Activated T-helper 9 cell treated with anti-CD3 and anti-CD28 coated beads, Interleukin-2, amount 50 U/mL, for 16 hours (primary cell): ENCODE measurements around the gene TOMM40L.

Experiments
- DNase-seq: peaks from one replicate; pipeline ENCODE4 v3.0.0-alpha.2; 2020; ENCODE audit warnings: low read depth

TOMM40L gene

DNA sequence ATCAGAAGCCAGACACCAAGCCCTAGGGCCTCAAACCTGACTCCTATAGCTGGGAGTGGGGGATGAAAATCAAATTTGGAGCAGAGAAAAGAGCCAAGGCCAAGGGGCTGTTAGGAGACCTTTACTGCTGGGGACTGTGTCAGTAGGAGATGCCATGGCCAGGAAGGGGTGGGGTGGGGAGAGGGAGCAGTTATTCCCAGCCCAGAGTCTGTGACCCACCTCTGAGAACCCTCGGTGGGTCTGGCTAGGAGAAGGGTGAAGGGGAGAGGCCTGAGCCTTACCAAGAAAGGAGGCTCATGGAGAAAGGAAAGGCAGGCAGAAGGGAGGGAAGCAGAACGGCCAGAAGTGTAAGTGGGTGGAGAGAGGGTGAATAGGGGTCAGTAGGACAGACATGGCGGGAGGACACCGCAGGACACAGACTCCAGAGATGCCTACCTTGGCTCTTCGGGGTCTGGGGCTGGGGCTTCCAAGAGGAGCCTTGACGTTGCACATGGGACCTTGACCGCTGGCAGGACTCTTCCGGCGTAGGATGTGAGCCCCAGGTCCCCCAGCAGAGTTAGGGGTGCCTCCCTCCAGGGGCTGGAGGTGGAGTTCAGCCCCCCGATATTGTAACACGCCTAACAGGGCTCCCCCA is 28.2 kb upstream of the TOMM40L start:
- DNase-seq, result no peak

DNA sequence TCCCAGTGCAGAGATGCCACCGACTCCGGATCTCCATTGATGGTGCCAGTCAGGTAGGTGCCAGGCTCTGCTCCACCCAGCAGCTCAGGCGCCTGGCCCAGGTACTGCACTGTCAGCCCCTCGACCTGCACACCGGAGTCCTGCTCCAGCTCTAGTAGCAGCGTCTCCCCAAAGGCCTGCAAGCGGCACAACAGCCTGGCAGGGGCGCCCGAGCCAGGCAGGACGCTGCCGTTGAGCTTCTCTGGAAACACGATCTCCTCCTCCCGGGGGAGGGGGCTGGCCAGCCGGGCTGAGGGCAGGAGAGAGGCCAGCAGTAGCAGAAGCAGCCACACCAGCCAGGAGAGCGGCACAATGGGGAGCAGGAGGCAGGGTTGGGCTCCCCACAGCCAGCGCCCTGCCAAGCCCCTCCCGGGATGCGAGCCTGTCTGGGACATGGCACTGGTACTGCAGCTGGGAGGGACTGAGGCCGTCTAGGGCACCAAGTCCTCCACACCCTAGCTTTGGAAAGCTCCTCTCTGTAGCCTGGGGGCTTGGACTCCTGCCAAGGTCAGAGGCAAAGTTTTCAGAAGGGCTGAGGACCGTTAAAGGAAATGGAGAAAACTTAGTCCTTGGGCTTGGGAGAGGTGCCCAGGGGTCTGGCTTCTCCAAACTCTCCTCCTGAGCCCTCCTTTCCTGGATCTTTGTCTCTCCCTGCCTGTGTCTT is 27.5 kb upstream of the TOMM40L start:
- DNase-seq, result no peak

DNA sequence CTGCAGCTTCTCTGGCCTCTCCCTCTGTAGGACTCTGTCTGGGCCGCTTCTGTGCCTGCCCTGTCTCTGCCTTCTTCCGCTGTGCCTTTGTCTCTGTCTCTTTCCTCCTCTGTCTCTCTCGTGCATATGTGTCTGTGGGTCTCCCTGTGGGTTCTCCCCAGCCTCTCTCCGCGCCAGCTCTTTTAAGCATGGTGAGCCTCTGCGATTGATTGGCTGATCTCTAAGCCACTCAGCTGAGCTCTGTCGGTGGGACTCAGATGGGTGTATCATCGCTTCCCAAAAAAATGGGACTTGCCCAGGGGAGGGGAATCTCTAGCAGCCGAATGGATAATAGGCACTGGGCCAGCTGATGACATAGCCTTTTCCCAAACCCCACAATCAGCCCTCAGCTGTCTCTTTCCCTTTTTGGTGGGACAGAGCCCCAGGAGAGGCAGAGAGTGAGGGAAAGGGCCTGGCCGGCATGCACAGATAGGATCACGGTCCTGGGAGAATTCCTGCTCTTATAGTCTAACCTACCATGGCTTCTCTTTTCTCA is 26.9 kb upstream of the TOMM40L start, which contains the start of gene ADAMTS4:
Gene ADAMTS4, minus strand, starts transcription at position 158 of the 535 bp plus-strand sequence. CDS start 427 bp downstream, outside the sequence.
- DNase-seq, result no peak

DNA sequence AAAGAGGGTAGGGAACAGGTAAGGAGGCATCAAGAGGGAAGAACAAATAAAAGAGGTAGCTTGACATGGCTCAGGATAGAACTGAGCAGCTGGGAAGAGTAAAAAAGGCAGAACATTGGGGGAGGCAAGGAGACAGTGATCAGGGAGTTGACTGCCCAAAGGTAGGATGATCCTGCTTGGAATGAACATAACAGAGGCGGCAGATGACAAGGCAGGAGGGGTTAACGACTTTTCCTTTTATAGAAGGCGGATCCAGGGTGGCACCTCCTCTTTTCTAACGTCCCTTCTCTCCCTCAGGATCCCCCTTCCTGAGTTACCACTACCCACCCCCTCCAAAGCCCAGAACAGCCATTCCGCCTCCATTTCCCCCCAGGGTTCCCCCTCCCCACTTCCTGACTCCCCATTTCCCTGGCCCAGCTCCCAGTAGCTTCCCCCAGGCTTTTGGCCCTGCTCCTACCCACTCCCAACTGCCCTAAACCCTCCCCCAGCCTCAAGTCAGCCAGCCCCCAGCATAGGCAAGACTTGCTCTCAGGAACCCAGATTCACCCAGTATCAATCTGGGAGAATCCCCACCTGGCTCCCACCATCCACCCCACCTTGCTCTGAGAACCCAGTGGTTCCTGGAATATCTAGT is 26.2 kb upstream of the TOMM40L start:
- DNase-seq, result no peak

DNA sequence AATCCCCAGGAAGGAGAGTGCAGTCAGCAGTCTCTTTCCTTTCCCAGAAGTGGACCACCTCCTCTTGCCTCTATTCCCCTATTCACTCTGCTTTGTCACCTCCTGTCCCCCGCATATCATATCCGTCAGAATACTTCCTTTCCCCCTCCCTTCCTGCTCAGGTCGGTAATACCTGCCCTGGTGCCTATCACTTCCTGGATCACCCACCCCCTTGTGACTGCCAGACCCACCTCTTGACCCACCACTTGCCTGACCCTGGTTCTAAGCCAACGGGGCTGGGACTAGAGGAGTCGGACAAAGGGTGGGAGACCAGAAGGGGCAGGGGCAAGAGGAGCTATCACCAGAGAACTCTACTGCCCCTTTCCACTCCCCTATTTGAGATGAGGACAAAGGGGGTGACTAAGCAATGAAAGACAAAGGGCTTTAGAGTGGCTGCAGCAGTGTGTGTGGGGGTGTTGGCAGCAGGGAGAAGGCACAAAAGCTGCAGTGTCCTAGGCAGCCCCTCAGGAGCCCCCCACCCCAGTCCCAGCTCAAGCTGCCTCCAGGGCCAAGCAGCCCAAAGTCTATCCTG is 25.4 kb upstream of the TOMM40L start:
- no peak for DNase-seq

DNA sequence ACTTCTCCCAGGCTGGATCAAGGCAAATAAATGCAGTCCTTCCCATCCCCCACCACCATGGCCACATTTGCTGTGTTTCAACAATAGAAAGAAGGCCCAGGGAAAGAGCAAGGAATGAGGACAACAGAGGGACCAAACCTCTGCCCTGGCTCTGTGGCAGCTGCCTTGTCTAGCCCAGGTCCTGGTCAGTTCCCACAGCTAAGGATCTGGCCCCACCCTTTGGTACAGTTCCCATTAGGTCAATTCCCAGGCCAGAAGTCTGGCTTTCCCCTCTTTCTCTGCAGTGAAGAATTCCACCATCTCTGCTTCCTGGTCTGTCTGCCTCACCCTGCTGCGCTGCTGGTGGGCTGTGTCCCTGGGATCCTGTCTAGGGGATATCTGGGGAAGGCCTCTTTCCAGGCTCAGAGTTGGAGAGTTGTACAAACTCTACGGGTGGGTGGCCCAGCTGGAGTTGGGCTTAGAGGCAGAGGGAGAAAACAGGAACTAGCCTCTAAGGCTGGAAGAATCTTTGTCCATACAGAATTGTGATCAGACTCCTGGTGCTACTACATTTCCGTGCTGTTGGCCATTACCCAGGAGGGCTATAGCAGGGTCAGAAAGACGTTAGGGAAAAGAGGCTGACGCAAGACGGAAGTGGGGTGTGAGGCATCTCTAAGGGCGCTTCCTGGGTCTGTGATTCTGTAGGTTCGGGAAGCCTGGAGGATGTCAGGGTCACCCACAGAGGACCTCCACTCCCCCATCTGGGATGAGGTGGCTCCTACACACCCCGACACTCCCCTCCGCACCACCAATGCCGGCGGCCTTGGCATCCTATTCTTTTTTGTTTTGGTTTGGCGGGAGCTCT is 24.6 kb upstream of the TOMM40L start:
- DNase-seq, result no peak

DNA sequence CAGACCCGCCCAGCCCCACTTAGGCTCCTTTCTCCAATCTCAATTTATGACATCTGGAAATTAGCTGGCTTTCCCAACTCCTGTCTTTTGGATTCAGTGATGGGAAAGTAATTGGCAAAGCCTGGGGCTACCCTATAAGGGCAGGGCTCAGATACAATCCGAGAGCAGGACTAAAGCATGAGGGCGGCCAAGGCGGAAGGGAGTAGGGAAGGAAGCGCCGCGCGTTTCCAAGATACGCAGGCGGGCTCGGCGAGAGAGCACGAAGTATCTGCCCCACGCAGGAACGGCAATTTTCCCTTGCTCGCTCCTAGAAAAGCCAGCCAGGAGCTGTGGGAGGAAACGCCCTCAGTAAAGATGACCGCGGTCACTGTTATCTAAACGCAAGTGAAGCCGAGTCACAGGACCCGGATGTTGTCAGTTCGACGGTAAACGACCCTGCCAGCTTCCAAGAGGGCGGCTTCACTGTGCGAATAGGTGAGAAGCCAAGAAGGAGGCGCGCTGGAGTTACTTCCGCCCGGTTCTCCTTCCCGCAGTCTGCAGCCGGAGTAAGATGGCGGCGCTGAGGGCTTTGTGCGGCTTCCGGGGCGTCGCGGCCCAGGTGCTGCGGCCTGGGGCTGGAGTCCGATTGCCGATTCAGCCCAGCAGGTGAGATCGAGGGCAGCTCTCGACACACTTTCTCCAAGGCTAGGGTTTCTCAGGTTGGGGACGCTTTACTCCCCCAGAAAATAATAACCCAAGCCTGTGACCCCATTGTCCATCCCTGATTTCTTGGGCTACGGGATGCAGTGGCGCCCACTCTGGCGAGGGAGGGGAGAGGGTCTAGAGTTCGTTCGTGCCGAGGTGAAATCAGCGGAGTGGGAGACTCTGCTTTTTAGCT is 23.8 kb upstream of the TOMM40L start, which contains the start of gene NDUFS2:
Gene NDUFS2, plus strand, starts transcription at position 532 of the 877 bp plus-strand sequence. Its CDS starts 19 bp downstream, at position 551.
- peak; percentile 92 for DNase-seq

DNA sequence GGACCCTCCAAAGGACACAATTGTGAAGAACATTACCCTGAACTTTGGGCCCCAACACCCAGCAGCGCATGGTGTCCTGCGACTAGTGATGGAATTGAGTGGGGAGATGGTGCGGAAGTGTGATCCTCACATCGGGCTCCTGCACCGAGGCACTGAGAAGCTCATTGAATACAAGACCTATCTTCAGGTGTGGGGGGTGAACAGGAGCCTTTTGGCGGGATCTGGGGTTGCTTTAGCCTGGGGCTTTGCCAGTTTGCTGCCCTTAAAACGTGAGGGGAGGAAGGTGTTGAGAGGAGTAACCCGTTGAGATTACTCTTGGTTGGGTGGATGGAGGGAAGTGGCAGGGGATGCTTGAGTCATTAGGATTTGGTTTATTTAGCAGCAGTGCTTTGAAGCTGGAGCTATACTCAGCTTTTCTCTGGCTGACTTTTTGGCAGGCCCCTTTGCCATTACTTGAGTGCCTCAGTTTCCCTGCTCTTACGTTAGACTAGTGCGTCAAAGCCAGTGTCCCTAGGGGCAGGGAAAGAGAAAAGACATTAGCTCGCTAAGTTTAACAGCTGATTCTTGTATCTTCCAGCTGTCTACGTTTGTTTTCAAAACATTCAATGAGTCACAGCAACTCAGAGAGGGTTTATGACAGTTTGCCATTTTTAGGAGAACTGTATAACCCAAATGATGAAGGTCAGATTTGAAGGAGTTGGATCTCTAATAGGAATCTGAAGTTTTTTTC is 19.3 kb upstream of the TOMM40L start:
- no peak for DNase-seq

DNA sequence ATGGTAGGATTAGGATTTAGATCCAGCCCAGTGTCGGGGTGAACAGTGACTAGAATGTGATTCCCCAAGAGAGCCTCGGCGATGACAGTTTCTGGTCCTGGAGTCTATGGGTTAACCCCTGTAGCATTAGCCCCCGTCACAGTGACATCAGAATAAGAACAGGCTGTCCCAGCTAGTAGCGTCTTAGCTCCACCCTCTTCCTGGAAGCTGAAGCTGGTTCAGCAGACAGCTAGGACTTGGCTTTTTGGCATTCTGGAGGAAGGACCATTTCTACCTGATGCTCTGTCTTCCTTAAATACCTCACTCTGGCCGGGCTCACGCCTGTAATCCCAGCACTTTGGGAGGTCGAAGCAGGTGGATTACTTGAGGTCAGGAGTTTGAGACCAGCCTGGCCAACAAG is 18.7 kb upstream of the TOMM40L start:
- DNase-seq, result no peak

DNA sequence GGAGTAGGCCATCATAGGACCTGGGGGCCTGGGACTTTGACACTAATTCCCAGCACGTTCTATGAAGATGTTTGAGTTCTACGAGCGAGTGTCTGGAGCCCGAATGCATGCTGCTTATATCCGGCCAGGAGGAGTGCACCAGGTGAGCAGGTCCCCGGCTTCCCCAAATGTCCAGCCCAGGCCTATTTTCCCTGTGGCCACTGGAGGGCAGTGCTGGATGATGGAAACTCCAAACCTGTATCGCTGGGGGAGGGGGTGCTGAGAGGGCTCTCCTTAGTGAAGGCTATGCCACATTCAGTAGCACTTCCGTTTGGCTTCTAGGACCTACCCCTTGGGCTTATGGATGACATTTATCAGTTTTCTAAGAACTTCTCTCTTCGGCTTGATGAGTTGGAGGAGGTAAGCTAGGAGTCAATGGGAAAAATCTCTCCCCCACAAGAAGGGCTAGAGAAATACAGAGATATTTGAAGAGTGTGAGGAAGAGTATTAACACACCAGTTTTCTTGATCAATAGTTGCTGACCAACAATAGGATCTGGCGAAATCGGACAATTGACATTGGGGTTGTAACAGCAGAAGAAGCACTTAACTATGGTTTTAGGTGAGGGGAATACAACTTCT is 16.0 kb upstream of the TOMM40L start:
- peak; percentile 59 for DNase-seq

DNA sequence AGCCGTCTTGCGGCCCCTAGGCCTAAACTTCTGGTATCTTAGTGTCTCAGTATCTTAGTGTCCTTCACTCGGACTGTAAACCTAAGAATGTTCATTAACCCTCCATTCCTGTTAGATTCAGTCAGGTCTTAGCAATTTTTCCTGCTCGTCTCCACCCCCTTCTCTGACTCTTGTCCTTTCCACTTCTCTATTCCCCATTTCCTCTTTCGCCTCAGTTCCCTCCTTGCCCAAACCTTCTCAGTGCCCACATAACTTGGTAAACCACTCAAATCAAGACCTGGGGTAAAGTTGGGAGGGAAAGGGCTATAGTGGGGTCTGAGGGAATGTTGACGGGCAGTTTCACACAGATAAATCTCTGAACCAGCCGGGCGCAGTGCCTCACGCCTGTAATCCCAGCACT is 11.5 kb upstream of the TOMM40L start:
- DNase-seq, result no peak

DNA sequence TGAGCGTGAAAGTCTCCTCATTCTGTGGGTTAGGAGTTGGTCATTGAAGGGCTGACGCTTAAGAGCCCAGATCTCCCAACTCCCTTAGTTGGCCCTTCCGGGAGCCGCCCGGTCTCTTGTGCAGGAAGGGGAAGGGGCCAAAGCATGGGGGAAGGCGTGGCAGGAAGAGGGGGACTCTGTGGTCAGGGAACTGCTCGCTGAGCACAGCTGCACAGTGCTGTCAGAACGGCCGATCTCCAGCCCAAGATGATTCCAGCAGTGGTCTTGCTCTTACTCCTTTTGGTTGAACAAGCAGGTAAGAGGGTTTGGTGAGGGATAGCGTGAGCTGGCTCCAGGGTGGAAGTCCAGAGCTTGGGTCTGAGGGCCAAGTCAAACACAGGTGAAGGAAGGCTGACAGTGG is 10.8 kb upstream of the TOMM40L start, which contains the start of gene FCER1G:
Gene FCER1G, plus strand, starts transcription at position 220 of the 400 bp plus-strand sequence. Its CDS starts 27 bp downstream, at position 247.
- DNase-seq, result no peak

DNA sequence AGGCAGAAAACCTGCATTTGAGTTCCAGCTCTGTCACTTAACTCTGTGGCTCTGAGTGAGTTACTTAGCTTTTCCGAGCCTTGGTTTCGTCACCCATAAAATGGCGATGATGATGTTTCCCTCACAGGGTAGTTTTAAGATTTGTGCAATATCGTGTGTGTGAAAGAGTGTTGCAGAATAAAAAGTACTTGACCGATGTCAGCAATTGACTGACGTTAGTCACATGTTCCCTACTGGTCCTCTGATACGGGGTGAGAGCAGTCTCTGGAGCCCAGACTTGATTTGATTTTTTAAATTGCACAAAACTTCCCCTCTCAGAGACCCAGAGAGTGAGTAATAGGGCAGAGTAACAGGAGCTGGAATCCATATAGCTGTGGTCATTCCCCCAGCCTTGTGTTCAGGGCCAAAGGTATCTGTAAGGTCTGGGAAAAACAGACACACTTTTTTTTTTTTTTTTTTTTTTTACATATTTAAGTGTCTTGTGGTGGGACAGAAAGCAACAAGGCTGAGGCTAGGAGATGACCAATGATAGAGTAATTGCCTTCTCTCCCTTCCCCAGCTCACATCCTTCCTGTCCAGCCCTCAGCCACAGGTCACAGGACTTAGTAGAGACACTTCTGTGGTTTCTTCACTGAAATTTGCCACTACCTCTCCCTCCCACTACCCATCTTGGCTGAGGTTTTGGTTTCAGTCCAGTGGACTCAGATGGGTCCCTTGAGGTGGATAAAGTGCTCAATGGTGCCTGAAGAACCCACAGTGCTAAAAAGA is 8.7 kb upstream of the TOMM40L start:
- DNase-seq, result no peak

DNA sequence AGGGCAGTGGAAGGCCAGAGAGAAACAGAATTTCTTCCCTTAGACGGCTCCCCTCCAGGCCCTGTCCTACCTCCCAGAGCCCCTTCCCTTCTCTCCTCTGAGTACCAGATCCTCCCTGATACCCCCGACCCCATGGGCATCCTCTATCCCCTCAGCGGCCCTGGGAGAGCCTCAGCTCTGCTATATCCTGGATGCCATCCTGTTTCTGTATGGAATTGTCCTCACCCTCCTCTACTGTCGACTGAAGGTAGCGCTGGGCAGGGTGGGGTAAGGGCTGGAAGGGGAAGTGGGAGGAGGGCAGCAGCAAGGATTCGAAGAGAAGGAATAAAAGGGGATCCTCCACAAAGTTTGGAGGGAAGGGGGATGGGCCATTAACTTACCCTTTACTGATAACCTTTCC is 8.0 kb upstream of the TOMM40L start:
- no peak for DNase-seq

DNA sequence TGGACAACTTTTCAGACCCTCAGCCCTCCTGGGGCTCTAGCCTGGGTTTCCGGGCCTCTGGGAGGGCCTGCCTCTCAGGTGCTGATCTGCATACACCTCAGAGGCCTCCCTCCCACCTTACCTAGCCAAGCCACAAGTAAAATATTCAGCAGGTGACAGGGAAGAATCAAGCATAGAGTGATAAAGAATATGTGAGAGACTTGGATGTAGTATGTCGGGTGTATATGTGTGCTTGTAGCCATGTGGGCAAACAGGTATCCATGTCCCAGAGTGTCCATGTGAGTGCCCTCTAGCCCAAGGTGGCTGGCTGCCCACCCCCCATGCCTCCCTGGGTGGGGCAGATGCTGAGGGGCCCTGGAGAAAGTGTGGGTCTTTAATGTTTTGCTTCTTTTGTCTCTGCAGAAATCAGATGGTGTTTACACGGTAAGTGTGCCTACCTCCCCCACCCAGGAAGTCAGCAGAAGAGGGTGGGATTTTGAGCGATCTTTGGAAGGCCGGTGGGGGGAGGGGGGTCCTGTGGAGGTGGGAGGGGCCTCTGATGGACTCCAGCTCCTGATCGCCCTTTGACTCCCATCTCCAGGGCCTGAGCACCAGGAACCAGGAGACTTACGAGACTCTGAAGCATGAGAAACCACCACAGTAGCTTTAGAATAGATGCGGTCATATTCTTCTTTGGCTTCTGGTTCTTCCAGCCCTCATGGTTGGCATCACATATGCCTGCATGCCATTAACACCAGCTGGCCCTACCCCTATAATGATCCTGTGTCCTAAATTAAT is 7.4 kb upstream of the TOMM40L start:
- DNase-seq, result no peak

DNA sequence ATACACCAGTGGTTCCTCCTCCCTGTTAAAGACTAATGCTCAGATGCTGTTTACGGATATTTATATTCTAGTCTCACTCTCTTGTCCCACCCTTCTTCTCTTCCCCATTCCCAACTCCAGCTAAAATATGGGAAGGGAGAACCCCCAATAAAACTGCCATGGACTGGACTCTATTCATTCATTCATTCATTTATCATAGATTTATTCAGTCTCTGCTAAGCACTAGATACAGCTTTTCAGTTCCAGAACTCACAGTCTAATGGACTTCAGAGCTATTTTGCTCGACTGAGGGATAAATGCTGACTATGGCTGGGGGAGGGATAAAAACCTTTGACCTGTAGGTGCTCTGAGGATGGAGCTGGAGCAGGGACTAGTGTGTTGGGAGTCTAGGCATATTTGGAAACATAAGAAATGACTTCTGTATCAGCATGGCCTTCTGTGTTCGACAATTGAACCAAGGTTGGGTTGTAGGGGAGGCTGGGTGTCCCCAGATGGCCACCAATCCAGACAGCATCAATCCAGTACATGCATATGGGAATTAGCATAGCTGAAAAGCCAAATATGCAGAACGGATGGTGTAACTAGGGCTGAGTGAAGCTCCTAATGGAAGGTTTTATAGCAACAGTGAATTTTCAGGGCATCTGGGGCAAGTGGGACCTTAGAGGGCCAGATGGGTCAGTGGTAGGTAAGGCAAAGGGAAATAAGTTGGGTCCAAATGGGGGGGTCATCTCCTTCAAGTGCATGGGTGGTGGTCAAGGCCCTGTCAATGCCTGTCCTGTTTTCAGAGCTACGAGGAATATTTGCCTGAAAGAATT is 6.6 kb upstream of the TOMM40L start:
- DNase-seq, result no peak

DNA sequence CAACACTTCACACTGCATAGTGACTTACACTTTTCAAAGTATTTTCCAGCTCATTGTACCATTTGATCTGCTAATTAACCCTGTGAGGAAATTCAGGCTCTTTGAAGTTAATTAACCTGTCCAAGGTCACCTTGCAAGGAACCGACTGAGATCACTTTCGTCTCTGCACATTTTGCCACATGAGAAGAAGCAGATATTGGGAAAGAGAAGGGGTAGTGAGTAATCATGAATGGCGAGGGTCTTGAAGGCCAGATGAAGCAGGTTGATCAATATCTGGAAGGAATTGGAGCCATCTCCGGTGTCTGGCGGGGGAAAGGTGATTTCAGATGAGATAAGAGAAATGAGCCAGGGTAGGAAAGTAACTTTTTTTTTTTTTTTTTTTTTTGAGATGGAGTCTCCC is 5.9 kb upstream of the TOMM40L start:
- no peak for DNase-seq
